Esophagus muscularis mucosa (tissue), 4 donors: Measurements from ENCODE around the gene CSTF2T. TPM values are rescaled to one million over a fixed set of nuclear protein-coding genes. Genes with fewer than 3 reads are reported as not detected.

Experiments used
- DNase-seq: peaks from one replicate; pipeline ENCODE4 v3.0.0-alpha.2; 2017; ENCODE audit errors: extremely low spot score
- H3K27ac ChIP-seq, 4 donors: fragments of 200-600 bp; sonication (generic); replicated peaks in 1 of 4; 1 replicate in 3 of 4; 2 replicates in 1 of 4; pipeline ENCODE4 v1.5.1; 2016 to 2019; ENCODE audit warnings: mild to moderate bottlenecking in 1 of 4
- H3K27me3 ChIP-seq, 4 donors: fragments of 200-600 bp; sonication (generic); one replicate each; pipeline versions ENCODE4 v1.5.1 to v1.6.0; 2016 to 2019
- H3K36me3 ChIP-seq, 4 donors: fragments of 200-600 bp; sonication (generic); one replicate each; pipeline ENCODE4 v1.5.1; 2016 to 2019
- H3K4me1 ChIP-seq, 4 donors: fragments of 200-600 bp; sonication (generic); one replicate each; pipeline ENCODE4 v1.5.1; 2016 to 2019
- H3K4me3 ChIP-seq, 4 donors: fragments of 200-600 bp; sonication (generic); 1 replicate in 2 of 4; 2 replicates in 2 of 4; pipeline ENCODE4 v1.5.1; 2016 to 2019; ENCODE audit warnings: mild to moderate bottlenecking in 4 of 4, moderate library complexity in 1 of 4
- H3K9me3 ChIP-seq, 4 donors: fragments of 200-600 bp; sonication (generic); 1 replicate in 3 of 4; 2 replicates in 1 of 4; pipeline ENCODE4 v1.5.1; 2016 to 2019
- EP300 ChIP-seq: sonication (generic); formaldehyde crosslinking; IDR thresholded peaks from one replicate; pipeline ENCODE4 v1.6.1; 2017; ENCODE audit warnings: antibody characterized with exemption
- POLR2A ChIP-seq: fragments of 450-650 bp; IDR thresholded peaks from one replicate; pipeline ENCODE4 v1.6.1; 2017; ENCODE audit warnings: antibody characterized with exemption, moderate library complexity, mild to moderate bottlenecking, low read depth
- POLR2AphosphoS5 ChIP-seq, 2 donors: sonication (generic); formaldehyde crosslinking; IDR thresholded peaks; one replicate each; pipeline ENCODE4 v1.6.1; 2017; ENCODE audit warnings: antibody characterized with exemption in 2 of 2
- WGBS: methylation state at CpG from one replicate; pipeline ENCODE4 v1.1.5; 2018; 5-methylcytosine and 5-hydroxymethylcytosine counted together
- intact Hi-C: fragments of 100-400 bp; cut with DNase I; formaldehyde crosslinking; loops from one replicate; pipeline ENCODE4 v1.15.1; 2023
- total RNA-seq, 4 donors: library from RNA; depleted of rRNA; stranded (reverse); fragments of >200 nt; gene quantifications; one replicate each; pipeline versions ENCODE4 v1.1.0 to v1.2.1, GENCODE V29; 2016
- TF ChIP-seq, protein P1 (sequence below), 3 experiments: fragments of 200-600 bp in 2 of 3; fragments of 450-650 bp in 1 of 3; sonication (generic) in 2 of 3; IDR thresholded peaks; one replicate each; pipeline ENCODE4 v1.5.1; 2017 to 2019; ENCODE audit warnings: antibody characterized with exemption in 3 of 3, mild to moderate bottlenecking in 2 of 3, moderate library complexity in 1 of 3

The CSTF2T gene
- total RNA-seq, 4 donors from 2014 or later, result 18.3 to 35.1 (median 25.5) TPM

DNA sequence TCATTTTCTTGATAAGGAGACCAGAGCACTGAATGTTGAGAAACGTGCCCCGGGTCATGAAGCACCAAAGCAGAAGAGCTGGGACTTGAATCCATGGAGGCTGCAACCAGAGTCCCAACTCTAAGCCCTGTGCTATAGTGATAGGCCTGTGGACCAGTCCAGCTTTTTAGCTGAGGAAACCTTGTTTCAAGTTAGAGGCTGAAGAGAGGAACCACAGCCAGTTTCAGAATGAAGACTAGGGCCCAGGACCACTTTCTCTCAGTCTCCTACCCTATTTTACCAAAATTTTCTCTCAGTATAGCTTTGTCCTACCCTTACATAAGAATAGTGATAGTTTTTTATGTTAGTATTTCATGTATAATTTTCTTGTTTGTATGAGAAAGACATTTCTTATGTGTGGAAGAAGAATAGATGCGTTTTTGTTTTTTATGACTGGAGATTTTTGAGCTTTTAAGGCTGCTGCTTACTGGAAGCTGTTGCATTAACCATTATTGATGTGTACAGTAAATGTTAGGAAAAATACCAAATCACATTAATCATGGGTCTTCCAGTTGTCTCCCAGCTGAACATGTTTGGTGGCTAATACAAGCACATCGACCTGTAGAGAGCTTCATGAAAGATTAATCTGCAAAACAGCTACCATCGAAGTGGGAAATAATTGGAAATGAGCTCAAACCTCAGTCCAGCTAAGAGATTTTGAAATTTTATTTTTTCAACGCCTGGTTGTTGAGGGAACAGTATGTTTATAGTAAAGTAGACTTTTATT lies 45.0 kb upstream of the CSTF2T start:
- H3K4me3 ChIP-seq, result no peak overlapping the region
- no peaks in the 10 kb centered on the region for H3K9me3 ChIP-seq
- H3K36me3 ChIP-seq, result no peaks in the 10 kb centered on the region
- DNase-seq, result no peak
- WGBS, result 81% methylated on average over 6 of the region's 6 CpGs
- intact Hi-C loops, result no loop called here
- TF ChIP-seq POLR2AphosphoS5 (IDR thresholded peaks at IDR 0.05), result no peak
- TF ChIP-seq POLR2A, result no peak
- H3K27ac ChIP-seq, result peak overlapping the region in 1 of 4 donors; percentile 31
- peaks cover 0 to 15% (median 4%) of the 10 kb centered on the region in 4 donors for H3K4me1 ChIP-seq
- no peaks in the 10 kb centered on the region for H3K27me3 ChIP-seq

DNA sequence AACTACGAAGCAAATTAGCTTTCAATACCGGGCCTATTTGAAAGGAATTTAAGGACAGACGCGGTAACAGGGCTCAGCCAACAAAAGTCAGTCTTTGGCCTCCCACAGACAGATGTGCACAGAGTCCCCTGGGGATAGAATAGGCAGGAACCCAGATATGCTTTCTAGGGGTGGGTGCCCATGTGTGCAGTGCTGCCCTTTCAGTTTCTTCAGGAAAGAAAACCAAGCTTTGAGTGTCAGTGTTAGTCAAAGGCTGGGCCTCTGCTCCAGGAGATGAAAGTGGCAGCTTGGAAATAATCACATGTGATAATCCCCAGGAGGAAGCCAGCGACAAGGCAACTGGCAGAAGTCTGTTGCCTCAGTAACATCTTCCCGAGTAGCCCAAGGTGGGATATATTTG lies 43.8 kb upstream of the CSTF2T start:
- no peak for TF ChIP-seq POLR2A
- TF ChIP-seq POLR2AphosphoS5 (IDR thresholded peaks at IDR 0.05), result no peak
- TF ChIP-seq, protein P1, sequence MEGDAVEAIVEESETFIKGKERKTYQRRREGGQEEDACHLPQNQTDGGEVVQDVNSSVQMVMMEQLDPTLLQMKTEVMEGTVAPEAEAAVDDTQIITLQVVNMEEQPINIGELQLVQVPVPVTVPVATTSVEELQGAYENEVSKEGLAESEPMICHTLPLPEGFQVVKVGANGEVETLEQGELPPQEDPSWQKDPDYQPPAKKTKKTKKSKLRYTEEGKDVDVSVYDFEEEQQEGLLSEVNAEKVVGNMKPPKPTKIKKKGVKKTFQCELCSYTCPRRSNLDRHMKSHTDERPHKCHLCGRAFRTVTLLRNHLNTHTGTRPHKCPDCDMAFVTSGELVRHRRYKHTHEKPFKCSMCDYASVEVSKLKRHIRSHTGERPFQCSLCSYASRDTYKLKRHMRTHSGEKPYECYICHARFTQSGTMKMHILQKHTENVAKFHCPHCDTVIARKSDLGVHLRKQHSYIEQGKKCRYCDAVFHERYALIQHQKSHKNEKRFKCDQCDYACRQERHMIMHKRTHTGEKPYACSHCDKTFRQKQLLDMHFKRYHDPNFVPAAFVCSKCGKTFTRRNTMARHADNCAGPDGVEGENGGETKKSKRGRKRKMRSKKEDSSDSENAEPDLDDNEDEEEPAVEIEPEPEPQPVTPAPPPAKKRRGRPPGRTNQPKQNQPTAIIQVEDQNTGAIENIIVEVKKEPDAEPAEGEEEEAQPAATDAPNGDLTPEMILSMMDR (IDR thresholded peaks at IDR 0.05), result no peak
- TF ChIP-seq EP300, result no peak
- peaks cover 0 to 15% (median 4%) of the 10 kb centered on the region in 4 donors for H3K4me1 ChIP-seq
- H3K27ac ChIP-seq, result no peak overlapping the region
- H3K9me3 ChIP-seq, result no peaks in the 10 kb centered on the region
- no peak for DNase-seq
- H3K27me3 ChIP-seq, result no peaks in the 10 kb centered on the region
- no peaks in the 10 kb centered on the region for H3K36me3 ChIP-seq
- H3K4me3 ChIP-seq, result no peak overlapping the region
- intact Hi-C loops, result no loop called here
- 57% methylated on average over 6 of the region's 6 CpGs for WGBS

DNA sequence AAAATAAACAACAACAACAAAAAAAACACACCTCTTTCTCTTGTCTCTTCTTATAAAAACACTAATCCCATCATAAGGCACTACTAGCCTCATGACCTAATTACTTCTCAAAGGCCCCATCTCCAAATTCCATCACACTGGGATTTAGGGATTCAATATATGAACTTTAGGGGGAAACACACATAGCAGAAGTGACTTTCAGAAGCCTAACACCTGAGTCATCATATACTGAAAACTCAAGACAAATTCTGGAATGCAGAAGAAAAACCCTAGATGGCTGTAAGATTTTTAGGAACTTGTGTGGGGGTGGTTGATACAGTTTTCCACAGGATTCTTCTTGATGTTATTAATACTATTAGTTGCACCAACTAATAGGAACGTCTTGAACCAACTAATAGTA lies 33.7 kb upstream of the CSTF2T start:
- no peak for DNase-seq
- 78% methylated on average over 1 of the region's 1 CpG for WGBS
- H3K36me3 ChIP-seq, result no peaks in the 10 kb centered on the region
- H3K27me3 ChIP-seq, result no peaks in the 10 kb centered on the region
- intact Hi-C loops, result no loop called here
- H3K4me3 ChIP-seq, result no peak overlapping the region
- H3K4me1 ChIP-seq, result peaks cover 0 to 14% (median 7%) of the 10 kb centered on the region in 4 donors
- TF ChIP-seq, protein P1 (IDR thresholded peaks at IDR 0.05), result no peak
- TF ChIP-seq POLR2AphosphoS5 (IDR thresholded peaks at IDR 0.05), result no peak
- TF ChIP-seq POLR2A, result no peak
- no peak for TF ChIP-seq EP300
- no peak overlapping the region for H3K27ac ChIP-seq
- H3K9me3 ChIP-seq, result no peaks in the 10 kb centered on the region

DNA sequence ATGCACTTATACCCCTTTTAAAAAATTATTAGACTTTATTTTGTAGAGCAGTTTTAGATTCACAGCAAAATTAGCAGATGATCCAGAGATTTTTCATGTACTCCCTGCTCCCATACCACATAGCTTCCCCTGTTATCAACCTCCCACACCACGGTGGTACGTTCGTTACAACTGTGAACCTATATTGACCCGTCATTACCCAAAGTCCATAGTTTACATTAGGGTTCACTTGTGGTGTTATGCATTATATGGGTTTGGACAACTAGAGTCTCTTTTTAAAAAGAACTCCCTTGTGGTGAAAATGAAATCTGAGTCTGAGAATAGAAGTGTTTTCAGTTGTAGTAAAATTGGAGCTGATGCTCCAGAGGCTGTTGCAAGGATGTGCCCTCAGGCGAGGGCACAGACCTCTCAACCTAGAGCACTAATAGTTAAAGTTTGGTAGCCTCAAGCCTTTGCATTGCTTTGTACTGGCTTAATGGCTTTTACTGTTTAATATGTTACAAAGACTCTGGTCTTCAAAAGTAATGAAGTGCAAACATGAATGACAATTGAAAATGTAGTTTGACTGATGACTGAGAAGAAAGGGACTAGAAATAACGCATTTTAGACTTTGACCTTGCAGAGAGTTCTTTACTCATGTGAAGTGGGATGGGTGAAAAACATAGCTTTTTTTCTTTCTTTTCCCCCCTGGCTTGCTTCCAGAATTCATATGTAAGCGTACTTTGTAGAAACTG lies 30.6 kb upstream of the CSTF2T start:
- no peak for DNase-seq
- 86% methylated on average over 7 of the region's 7 CpGs for WGBS
- TF ChIP-seq POLR2A, result no peak
- TF ChIP-seq POLR2AphosphoS5 (IDR thresholded peaks at IDR 0.05), result no peak
- TF ChIP-seq, protein P1 (IDR thresholded peaks at IDR 0.05), result no peak
- no peak for TF ChIP-seq EP300
- Histone ChIP-seq H3K4me3 (no peak overlapping the region), H3K4me1 (peaks cover 0 to 12% (median 5%) of the 10 kb centered on the region in 4 donors), H3K36me3 (no peaks in the 10 kb centered on the region), H3K27me3 (no peaks in the 10 kb centered on the region), H3K27ac (no peak overlapping the region), H3K9me3 (no peaks in the 10 kb centered on the region)
- intact Hi-C loops, result no loop called here

DNA sequence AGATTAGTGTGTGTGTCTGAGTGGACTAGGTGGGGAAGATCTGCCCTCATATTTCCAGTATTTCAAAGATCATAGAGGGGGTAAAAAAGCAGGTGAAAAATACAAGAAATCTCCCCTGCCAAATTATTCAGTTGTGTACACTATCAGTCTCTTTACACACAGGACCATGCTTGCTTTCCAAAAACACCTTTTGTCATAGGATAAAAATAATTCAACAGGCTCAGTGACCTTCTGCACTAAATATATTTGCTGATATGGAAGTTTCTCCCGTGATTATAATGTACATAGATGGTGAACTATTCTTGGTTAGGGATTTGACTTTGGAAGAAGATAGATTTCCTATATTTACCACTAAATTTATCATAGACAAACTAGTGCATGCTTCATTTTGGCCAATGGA lies 24.6 kb upstream of the CSTF2T start:
- TF ChIP-seq EP300, result no peak
- no peak for TF ChIP-seq POLR2AphosphoS5 (IDR thresholded peaks at IDR 0.05)
- Histone ChIP-seq H3K27ac (no peak overlapping the region), H3K4me1 (peaks cover 0 to 1% (median 0%) of the 10 kb centered on the region in 4 donors), H3K27me3 (no peaks in the 10 kb centered on the region), H3K9me3 (no peaks in the 10 kb centered on the region), H3K36me3 (no peaks in the 10 kb centered on the region), H3K4me3 (no peak overlapping the region)
- DNase-seq, result no peak
- intact Hi-C loops, result no loop called here
- 79% methylated on average over 1 of the region's 1 CpG for WGBS
